ENCODE measurements around the gene RPS6KA3.
"Not testable (repeated sequence)": the region's sequence is repeated elsewhere in the genome, so short reads cannot be mapped to it uniquely, and the experiment has no call there.

RPS6KA3 gene

DNA sequence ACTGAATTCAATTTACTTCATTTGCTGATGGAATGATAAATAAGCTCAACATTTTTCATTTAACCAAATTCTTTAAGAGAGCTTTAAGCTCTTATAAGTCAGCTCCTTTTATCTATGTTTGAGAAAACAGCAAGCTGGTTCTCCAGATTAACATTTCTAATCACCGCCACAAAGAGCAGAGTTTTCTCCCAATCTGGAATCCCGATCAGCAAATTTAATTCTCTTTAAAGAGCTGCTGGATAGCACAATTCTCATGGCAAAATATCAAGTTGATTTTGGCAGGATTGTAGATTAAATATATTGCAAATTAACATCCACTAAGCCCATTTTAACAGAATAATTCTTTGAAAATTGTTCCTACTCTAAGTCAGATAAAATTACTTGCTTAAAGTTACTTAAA is 48.8 kb downstream of the RPS6KA3 start:
- DNase-seq = no peak

DNA sequence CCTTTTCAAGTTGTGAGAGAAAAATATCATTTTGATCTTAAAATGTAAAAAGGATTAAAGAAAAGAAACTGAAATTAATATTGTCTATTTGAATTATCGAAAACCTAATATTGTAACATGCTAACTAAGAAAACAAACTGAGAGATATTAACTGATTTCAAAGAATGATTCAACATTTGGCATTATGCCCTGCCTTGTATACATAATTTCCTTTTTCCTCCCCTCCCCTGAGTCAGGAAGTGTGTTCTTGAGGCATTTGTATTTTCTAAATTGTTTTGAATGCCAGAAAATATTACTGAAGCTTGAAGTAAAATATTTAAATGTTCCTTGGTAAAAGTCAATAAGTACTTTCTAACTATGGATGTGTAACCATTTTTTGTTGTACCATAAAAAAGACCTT is 49.4 kb downstream of the RPS6KA3 start:
- DNase-seq = peak; percentile 59

DNA sequence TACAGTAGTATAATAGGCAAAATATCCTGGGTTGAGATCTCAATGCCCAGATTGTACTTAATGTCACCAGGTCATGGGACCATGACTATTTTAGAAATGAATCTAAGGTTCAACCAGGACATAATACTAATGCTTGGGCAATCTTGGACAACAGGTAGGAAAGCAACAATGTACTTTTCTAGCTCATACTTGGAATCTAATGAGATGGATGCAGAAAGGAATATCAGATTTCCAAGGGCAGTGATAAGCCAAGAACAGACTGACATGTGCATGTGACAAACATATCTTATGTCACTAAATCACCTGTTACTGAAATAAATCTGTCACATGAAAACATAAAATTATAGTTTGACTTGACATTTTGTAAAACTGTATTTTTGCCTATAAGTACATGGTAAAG is 51.1 kb downstream of the RPS6KA3 start:
- DNase-seq = no peak

DNA sequence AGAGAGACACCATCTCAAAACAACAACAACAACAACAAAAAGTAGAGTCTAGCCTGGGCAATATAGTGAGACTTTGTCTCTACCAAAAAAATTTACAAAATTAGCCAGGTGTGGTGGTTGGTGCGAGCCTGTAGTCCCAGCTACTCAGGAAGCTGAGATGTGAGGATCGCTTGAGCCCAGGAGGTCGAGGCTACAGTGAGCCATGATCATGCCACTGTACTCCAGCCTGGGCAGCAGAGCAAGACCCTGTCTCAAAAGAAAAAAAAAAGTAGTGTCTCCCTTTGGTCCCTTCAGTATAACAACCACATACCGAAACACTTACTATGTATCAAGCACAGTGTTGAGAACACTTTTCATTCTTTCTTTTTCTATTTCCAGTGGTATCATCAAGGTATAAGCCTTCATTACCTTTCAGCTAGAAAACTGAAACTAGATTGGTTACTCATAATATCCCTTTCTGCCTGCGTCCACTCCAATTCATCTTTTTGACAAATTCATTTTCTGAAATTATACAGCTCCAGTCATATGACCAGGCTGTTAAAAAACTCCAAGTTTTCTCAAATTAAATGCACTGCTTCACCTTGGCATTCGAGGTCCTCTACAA is 54.1 kb downstream of the RPS6KA3 start:
- no peak for DNase-seq

DNA sequence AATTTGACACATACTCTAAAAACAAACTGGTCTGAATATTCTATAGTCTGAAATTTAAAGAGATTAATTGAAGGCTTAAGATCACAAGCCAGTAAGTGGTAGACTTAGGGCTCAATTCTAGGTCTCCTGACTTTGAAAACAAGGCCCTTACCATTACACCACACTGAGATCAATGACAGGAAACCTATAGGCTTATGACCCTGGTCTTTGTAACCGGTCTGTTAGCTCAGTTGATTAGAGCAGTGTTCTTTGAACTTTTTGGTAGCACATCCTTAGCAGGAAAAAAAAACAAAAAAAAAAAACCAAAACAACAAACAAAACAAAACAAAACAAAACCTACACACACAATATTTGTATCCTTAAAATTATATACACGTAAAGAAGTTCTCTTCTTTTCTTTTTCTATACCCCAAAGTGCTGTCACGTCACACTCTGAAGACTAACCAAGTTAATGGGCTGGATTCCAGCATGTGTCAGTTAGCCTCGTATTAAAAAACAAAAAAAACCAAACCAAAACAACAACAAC is 55.4 kb downstream of the RPS6KA3 start:
- no peak for DNase-seq

DNA sequence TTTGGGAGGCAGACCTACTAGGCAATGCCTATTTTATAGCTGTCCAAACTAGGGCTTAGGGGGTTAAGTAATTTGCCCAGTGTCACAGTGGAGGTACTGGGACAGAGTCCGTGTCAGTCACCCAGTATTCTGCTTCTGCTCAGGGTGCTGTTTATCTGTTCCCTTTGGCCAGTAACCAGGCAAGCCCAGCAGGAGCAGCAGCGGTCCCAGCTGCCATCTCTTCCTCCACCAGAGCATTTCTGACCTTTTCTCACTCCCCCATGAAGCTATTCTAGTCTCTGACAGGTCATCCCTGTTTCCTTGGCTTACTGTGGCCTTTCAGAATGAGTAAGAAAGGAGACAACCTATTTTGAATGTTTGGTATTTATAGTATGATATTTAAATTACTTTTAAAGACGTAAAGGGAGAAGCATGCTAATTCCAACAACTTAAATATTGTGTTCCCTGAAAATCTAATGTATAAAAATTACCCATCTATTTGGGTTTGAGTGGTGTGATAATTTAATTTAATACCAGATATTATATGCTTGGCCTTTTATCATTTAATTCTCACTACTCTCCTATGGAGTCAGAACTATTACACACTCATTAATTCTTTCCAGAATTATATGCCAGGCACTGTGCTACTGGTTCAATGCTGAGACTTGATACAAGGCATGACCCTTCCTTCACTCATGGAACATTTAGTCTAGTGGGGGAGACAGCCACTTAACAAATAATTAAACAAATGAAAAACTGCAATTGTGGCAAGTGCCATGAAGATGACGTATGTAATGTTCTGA is 60.6 kb downstream of the RPS6KA3 start:
- DNase-seq = no peak

DNA sequence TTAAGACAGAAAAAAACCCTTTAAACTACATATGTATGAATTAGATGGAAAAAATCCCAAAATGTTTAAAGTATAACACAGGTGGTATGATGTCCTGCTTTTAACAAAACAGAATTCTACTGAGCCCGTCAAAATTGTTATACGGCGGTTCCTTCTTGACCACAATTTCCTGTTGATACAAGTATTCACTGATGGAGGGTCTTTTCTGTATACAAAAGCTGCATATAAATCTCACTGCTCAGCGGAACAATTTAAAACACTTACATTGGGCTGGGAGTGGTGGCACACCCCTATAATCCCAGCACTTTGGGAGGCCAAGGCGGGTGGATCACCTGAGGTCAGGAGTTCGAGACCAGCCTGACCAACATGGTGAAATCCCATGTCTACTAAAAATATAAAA is 62.4 kb downstream of the RPS6KA3 start:
- DNase-seq = no peak

DNA sequence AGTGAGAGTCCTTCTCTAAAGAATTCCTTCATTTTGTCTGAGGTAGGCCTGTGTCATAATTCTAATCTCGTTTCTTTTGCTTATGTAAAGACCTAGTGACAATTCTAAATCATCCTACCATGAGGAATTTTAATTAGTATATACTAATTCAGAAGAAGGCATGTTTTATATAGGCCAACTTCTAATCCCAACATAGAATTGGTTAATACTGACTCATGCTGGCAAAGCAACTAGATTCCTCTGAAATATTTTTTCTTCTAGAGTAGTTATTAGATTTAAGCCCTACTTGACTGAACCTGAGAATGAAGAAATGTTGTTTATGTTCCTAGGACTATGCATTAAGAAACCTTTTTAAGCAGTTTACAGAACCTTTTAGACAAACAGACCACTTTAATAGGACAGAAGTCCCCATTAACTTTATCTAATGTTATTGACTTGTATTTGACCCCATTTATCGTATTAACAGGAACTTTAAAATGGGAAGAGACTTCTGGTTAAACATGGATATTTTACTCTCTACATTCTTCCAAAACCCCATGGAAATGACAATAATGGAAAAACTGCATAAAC is 69.0 kb downstream of the RPS6KA3 start:
- DNase-seq = peak; percentile 7

DNA sequence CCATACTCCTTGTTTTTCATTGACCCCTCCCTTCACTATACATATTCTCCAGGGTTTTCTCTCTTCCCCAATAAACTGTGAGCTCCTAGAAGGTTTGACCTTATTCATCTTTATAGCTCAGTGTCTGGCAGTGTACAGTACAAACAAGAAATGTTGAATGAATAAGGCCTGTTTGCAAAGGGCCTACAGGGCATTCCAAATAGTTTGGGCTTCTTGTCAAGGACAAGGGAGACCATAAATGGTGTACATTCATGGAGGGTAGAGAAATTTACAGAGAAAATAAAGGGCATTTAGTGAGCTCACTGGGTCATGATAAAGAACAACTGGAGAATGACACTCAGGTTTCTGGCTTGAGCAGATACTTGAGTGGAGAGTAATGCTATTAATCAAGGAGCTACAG is 77.5 kb downstream of the RPS6KA3 start:
- no peak for DNase-seq

DNA sequence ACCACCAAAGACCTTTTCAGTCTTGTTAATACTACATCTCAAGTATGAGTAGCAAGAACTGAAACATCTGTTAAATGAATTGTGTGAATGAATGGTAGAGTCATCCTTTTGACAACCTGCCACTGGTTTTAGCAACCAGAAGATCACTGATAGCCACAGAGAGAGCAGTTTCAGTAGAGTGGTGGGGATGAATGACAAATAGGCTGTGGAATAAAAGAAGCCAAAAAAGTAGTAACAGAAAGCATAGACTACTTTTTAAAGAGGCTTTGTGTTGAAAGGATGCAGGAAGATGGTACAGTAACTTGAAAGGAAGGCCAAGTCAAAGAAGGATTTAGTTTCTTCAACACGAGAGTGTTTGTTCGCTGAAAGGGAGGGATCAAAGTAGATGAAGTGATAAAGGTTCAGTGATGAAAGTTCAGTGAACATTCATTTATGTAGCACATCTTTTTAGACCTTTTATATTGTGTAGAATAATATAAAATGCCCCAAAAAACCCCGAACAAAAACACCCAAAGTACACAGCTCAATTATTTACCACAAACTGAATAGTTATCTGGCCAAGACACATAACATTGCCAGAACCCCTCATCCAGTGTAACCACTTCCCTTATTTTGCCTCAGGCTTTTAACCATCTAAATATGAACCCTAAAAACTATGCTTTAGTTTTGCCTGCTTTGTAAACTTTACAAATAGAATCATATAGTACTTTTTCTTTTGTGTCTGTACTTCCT is 84.9 kb downstream of the RPS6KA3 start:
- DNase-seq = no peak

DNA sequence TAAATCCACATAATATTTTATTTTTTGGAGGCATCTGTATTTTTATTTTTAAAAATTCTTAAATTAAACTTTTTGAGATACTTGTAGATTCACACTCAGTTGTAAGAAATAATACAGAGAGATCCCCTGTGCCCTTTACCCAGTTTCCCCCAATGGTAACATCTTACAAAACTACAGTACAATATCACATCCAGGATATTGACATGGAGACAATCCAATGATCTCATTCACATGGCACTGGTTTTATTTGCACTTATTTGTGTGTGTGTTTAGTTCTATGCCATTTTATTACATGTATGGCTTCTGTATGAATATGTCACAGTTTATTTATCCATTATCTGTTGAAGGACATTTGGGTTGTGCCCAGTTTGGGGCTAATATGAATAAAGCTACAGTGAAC is 89.6 kb downstream of the RPS6KA3 start:
- DNase-seq = no peak

DNA sequence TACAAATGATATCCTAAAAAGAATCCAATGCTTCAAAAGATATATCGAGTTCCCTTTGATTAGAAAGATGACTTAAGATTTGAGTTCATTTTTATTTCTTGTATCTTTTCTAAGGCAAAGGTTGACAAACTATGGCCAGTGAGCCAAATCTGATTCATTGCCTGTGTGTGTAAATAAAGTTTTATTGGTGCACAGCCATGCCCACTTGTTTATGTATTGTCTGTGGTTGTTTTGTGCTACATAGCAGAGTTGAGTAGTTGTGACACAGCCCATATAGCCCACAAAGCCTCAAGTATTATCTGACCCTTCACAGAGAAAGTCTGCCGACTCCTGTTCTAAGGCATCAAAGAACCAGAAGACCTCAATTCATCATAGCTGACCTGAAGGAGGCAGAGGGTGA is 92.9 kb downstream of the RPS6KA3 start:
- no peak for DNase-seq

DNA sequence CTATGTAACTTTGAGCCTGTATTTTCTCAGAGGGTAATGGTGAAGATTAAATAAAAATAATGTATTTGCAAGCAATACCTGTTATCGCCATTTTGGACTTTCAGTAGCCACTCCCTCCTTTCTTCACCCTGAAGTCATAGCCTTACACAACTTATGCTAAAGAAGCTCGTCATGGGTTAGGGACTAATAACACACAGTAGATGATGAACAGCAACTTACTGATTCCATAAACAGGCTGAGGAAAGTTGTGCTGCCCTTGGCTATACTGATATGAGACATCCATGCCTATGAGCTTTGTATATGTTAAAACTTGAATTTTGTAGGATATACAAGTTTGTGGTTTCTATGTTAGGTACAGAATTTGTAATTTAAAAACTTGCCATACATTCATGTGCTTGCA is 93.4 kb downstream of the RPS6KA3 start:
- no peak for DNase-seq

DNA sequence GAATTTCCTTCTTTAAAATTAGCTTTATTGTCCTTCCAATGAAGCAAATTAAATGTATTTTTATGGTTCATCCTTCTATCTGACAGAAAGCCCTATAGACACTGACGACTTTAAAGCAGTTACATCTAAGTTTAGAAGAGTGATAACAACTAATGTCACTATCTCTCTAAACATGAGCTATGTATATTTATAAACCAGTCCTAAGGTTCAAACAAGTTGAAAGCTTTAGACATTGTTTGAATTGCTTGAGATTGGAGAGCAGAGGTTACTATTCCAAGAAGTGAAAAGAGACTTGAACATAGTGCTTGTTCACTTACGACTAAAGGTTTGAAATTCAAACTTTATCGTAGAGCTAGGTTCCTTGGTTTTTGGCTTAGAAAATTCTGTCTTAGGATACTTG is 94.8 kb downstream of the RPS6KA3 start:
- DNase-seq = no peak

DNA sequence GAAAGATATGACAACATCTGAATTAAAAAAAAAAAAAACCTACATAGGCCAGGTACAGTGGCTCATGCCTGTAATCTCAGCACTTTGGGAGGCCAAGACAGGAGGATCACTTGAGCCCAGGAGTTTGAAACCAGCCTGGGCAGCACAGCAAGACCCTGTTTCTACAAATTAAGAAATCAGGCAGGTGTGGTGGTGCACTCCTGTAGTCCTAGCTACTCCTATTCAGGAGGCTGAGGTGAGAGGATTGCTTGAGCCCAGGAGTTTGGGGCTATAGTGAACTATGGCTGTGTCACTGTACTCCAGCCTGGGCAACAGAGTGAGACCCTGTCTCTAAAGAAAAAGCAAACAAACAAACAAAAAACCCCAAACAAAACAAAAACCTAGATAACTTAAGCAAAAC is 104.2 kb downstream of the RPS6KA3 start:
- not testable (repeated sequence) for DNase-seq

DNA sequence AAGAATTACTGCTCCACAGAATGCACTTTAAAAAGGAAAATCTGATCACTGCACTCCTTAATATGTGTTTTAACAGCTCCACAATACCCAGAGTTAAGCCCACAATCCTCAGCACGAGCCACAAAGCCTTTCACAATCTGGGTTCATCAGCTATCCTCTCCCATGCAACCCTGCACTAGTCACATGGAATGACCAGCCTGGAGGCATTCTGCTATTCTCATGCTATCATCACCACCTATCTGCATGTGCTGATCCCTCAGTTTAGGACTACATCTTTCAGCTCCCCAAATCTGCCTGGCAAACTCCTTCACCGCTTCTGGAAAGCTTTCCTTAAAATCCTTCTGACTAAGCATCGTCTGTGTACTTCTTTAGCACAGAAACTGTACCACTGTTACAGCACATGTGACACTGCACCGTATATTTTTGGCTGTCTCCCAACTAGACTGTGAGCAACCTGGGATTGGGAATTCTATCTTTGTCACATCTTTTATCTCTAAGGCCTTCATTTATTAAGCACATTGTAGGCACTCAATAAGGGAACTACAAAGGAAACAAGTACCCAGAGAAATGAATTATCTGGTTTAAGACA is 106.8 kb downstream of the RPS6KA3 start:
- no peak for DNase-seq

DNA sequence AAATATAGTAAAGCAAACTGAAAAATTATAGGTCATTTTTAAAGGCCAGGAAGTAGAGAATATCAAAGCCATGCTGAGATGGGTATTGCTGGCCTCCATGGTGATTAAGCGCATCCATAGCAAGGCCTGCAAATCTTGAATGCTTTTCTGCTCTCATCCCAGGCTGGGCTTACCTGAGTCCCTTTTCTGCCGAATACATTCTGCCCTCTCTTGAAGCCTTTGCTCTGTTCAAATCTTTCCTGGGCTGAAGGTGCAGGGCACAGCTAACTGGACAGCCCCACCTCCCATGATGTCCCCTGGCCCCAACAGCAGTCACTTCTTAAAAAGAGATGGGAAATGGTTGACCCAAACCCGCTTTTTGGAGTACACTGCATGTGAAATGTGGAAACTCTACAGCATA is 115.0 kb downstream of the RPS6KA3 start:
- no peak for DNase-seq

DNA sequence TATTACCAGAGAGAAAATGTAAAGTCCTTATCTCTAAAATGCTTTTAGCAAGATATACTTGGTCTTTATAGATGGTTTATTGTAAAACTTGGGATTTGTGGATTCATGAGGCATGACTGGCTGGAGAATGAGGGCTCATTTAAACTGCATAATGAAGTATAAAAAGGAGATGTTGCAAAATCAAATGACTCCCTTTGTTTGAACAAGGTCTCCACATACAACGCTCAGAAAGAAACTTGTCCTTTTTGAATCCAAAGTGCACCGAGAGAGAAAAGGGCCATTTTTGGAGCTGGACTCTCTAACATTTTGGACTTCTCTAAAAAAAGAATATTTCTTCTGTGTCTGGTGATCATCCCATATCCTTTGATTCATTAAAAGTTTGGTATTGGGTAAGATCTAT is 117.4 kb downstream of the RPS6KA3 start:
- no peak for DNase-seq

DNA sequence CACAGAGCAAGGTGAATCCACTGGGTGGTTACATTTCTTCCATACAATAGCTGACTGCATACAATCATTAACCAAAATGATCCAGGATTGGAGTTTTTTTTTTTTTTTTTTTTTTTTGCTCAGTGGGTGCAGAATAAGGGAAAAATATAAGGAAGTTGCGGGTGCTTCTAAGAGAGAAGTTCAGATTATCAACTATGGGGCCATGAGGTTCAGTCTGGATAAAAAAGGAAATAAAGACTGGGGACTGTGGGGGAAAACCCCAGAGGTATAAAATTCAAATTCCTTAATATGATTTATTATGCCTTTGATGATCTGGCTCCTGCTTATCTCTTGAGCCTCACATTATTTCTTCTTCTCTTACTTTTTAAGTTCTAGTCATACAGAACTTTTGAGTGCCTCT is 119.1 kb downstream of the RPS6KA3 start:
- DNase-seq = no peak

DNA sequence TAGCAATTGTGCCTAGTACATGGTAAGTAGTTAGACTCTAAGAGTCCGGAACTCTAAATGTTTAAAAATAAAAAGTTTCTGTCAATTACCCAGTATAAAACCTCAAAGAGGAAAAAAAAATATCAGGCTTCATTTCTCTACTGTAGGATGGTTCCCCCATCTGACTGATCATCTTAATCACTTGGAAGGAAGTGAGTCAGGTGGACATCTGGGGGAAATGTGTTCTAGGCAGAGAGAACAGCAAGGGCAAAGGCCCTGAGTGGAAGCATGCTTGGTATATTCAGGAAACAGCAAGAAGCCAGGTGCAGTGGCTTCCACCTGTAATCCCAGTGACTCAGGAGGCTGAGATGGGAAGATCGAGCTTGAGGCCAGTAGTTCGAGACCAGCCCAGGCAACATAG is 122.2 kb downstream of the RPS6KA3 start:
- peak; percentile 81 for DNase-seq

DNA sequence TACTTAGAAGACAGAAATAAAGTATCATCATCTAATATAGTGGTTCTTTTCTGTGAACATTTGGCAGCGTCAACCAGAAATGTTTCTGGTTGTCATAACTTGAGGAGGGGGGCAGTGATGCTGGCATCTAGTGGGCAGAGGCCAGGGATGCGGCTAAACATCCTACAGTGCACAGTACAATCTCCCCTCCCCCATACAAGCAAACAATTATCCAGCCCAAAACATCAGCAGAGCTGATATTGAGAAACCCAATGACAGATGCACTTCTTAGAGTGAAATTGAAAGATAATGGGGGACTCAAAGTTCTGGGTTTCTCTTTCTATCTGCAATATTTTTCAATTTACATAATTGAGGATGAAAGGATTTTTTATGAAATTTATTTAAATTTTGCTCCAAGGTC is 123.1 kb downstream of the RPS6KA3 start:
- no peak for DNase-seq

DNA sequence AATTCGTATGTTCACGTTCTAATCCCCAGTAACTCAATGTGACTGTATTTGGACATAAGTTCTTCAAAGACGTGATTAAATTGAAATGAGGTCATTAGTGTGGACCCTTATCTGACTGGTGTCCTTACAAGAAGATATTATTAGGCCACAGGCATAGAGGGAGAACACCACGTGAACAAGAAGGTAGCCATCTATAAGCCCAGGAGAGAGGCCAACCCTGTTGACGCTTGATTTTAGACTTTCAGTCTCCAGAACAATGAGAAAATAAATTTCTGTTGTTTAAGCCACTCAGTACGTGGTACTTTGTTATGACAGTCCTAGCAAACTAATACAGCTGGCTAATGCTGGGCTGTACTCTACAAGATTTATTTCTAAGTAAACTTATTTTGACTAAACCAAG is 123.6 kb downstream of the RPS6KA3 start:
- no peak for DNase-seq

All from HCEC 1CT (cell line).